CD4-positive, alpha-beta T cell treated with Interleukin-17A for 1 hour (primary cell): ENCODE measurements around the gene DDX17.
"Not testable (repeated sequence)": the region's sequence is repeated elsewhere in the genome, so short reads cannot be mapped to it uniquely, and the experiment has no call there.

Experiments
- DNase-seq: peaks from one replicate; pipeline ENCODE4 v3.0.0-alpha.2; 2020

Gene DDX17

DNA sequence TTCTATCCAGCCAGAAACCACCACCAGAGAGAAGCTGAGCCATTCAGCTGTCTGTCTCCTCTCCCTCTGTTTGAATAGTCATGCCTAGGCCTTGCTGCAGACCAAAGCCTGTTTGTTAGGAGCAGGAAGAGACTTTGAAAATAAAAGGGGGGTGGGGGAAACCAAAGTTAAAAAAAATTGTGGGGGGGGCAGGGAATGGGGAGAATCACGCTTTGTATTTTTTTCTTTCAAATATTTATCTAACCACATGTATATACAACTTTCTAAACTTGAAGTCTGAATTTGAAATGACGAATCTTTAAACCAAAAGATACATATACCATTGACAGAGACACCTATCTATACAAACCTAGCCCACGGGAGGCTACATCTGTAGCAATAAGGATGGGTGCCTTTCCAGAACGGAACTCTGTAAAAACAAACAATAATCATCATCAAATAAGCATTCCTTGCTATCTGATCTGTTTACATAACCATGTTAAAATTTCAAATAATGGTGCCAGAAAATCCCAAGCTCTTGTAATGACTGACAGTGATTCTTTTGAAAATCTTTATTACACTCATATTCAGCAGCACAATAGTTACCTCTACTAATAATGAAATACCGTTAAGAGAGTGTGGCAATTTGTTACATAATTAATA lies 14.3 kb downstream of the DDX17 start:
- no peak for DNase-seq

DNA sequence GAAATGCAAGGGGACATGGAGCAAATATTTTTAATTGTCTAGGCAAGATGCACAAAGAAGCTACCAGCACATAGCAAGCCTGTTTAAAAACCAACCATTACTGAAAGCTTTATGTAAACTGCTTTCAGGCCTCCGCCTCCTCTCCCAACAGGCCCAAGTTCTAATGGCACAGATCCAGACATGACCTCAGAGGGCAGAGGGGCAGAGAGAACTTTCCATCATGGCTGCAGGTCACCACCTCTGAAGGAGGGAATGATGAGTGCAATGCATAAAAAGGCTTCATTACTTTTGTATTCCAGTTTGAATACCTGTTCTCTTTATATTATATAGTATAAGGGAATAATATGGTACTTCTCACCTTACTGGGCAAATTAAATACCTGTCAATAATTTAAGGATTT lies 15.2 kb downstream of the DDX17 start:
- DNase-seq, result no peak

DNA sequence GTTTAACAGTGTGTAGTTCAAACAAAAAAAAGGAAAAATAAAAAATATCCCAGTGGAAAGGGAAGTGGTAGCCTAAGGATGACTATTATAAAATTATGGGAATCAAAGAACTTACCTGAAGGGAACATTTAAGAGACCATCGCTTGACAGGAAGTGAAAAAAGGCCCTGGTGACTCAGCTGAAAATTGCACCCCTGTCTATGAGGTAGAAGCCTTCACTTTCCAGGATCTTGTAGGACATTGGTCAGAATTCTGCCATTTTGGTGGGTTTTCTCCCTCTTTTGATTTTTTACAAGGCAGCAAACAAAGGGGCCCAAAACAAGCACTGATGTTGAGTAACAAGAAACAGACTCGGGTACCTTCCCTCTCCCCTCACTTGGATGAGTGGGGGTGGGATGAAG lies 15.6 kb downstream of the DDX17 start:
- DNase-seq, result no peak

DNA sequence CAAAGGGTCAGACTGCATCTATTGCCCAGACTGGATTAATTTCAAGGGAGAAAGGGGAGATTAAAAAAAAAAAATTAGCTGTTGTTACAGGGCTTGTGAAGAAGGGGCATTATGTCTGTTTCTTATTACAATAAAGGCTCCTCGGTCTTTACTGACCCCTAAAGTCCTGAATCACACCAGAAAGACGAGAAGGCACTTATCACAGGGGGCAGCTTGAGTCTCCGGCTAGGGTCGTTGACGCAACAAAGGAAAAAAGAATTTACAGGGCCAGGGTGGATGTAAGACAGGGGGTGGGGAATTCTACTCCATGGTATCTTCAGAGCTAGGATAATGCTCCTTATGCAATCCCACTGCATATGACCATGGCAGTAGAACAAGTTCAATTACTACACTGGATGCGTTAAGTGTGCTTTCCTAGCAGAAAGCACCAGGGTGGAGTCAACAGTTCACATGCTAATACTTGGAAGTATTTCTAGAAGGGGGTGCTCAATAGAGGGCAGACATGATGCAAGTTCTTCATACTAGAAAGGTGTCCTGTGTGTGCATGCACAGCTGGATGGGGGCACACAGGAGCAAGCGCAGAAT lies 16.5 kb downstream of the DDX17 start:
- no peak for DNase-seq

DNA sequence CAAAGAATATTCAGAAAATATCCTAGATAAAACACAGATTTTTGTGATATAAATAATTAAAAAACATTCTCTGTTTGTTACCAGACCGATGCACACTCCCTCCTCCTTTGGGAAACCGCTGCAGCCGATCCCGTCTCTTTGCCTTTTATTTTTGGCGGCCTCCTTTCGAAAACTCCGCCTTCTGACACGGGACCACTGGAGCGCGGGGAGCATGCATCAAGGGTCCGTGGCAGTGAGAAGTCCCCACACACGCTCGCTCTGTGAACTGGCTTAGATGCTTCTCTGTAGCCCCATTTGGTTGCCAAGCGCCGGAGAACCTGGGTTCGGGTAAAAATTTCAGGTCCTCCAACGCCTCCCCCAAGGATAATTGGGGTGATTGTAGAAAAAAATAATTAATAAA lies 17.0 kb downstream of the DDX17 start:
- DNase-seq, result no peak

DNA sequence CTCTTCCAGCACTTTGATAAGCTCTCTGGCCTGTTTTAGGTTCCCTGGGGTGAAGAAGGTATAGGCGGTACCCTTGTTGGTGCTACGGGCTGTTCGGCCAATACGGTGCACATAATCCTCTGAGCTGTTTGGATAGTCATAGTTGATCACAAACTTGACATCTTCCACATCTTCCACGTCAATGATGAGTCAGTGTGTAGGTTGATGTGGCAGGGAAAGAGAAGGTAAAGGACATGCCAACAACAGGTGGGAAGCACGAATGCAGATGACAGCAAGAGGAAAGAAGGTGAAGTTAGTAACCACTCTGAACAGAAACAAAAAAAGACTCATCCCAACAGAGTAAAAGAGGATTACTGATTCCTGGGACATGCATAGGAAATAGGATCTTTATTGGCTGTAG lies 18.2 kb downstream of the DDX17 start:
- DNase-seq, result no peak

DNA sequence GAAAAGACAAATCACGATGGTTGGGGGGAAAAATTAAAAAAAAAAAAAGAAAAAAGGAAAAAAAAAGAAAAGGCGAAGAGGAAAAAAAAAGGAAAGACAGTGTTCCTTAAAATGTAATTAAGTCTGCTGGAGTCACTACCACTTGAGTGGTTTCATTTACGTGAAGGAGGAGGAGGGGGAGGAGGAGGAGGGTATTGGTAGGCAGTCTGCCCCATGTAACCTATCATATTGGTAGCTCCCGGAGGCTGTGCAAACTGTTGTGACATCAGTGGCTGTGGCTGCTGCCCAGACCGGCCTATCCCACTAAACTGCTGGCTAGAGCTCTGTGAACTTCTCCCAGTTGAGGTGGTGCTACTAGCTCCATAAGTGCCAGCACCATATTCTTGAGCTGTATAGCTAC lies 20.3 kb downstream of the DDX17 start:
- no peak for DNase-seq

DNA sequence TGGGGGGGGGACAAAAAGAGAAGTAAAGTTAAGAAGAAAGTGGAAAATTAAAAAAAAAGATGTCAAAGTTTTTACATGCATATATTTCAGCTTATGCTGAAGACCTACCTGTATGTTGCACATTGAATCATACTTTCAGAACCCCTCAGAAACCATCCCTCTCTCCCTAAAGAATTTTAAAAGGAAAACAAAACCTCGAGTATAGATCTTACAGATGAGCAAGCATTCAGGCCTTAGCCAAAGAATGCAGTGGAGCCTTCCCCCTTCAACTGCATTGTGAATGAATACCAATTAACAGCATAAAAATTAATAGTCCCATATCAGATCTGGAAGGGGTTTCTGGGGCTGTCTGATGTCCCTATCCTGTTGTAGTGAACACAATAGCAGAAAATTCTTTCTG lies 21.9 kb downstream of the DDX17 start:
- no peak for DNase-seq

DNA sequence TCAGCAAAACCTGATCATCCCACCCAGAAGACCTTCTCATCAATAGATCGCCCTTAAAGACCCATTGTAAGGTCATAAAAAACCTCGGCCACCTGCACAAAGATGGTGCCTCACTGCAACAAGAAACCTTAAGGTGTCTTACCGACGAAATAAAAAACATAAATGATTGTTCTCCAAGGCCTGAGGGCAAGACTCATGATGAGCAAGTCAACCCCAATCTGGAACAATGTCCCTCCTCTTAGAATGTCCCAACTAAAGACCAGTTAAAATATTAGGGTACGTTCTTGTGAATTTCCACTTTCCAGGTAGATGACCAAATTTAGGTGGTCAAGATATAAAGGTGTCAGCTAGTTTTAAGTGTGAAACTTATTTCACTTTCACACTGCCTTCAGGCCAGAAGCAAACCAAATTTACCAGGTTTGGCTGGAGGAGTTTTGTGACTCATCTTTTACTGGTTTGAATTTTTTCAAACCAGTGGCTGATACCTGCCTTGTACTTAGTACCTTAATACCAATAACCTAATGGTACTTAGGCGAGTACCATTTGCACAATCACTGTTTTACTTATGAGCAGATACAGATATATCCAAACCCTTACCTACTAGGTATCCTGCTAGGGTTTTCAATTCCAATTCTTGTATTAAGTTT lies 23.3 kb downstream of the DDX17 start:
- DNase-seq, result no peak

DNA sequence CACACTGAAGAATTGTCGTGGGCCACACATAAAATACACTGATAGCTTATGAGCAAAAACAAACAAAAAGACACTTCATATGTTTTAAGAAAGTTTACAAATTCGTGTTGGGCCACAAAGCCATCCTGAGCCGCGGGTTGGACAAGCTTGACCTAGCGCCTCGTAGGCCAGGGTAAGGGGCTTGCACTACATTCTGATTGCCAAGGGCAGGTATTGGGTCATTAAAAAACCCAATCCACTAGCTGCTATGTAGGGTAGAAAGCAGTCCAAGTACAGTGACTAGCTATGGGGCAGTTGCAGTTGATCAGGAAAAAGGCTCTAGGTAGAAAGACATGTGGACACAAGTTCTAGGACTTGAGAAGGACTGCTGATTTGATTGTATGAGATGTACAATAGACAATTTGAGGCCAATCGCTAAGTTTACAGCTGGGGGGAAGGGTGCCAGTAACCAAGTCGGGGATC lies 24.2 kb downstream of the DDX17 start:
- no peak for DNase-seq

DNA sequence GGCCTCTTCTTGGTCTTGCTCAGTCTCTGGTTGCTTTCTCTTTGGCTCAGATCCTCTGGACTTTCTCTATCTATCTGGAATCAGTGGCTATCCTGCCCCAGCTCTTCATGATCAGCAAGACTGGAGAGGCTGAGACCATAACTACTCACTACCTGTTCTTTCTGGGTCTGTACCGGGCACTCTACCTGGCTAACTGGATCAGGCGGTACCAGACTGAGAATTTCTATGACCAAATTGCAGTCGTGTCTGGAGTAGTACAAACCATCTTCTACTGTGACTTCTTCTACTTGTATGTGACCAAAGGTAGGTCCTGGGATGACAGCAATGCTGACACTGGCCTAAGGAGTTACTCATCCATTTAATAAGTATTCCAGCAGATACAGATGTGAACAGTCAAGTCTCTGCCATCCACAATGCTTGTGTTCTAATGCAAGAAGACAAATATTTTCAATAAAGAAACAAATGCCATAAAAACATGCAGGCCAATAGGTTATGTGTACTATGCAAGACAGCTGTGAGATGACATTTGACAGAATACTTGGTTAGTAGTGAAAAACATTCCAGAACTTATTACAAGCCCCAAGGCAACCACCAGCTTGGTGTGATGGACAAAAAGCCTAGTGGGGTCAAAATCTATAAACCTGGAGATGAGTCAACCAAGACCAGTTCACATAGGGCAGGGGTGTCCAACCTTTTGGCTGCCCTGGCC lies 24.8 kb downstream of the DDX17 start:
- DNase-seq, result no peak

DNA sequence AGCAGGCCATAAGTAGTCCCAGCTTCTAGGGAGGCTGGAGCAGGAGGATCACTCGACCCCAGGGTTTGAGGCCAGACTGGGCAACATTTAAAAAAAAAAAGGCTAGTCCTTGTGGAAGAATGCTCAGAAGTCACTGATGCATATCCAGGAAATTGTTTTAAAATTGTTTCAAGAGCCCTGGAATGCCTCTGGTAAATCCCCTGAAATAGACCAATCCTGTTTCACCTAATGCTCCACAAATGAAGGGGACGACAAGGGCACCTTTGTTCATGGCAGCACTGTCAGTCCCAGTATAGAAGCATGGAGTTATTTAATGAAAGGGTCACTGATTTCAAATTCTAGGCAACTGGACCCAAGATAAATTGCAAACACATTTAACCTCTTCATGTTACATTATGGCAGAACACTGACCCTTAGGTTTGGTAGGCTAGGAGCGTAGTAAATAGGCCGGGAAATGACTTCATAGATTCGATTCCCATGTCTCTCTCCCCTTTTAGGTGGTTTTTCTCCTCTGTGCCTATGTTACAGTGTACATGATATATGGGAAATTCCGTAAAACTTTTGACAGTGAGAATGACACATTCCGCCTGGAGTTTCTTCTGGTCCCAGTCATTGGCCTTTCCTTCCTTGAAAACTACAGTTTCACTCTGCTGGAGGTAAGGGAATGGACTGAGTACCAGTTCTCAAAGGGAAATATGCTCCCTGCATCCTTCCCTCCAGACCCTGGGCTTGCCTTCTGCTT lies 26.8 kb downstream of the DDX17 start:
- no peak for DNase-seq

DNA sequence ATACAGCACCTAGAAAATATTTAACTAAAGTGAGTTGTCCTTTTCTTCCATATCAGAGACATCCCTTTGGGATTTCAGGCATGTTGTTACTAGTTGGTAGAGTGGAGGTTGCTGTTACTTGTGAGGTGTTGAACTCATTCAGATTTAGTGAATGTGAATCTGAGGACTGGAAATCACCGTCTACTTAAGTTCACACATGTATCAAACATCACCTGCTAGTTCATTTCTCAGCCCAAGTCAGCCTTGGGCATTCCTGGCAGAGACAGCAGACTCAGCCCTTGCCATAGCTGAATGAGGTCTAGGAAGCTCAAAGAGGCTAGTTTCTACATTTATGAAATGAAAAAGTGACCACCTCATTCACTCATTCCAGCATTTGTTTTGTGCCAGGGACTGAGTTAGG lies 28.5 kb downstream of the DDX17 start:
- DNase-seq, result no peak

DNA sequence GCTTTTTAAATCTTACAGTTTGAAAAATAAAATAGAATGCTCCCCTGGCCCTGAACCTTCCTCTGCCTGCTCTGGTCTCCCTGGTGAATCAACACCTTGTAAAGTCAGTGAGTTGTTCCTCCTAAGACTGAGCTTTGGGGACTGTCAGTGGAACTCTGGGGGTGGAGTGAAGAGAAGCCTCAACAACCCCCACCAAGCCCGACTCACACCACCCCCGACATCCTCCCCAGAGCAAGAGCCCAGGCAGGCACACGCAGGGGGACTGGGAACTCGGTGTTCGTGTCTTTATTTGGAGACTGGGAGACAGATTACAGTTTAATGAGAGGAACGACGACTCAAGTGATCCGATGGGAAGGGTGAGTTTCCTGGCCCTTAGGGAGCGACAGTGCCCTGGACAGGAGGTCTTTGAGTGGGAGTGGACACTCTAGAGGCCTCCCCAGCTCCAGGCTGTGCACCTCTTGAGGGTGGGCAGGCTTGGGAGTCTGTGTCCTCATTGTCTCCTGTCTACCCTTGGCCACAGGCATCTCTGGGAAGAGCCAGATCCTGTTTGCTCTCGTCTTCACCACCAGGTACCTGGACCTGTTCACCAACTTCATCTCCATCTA lies 32.0 kb downstream of the DDX17 start:
- no peak for DNase-seq

DNA sequence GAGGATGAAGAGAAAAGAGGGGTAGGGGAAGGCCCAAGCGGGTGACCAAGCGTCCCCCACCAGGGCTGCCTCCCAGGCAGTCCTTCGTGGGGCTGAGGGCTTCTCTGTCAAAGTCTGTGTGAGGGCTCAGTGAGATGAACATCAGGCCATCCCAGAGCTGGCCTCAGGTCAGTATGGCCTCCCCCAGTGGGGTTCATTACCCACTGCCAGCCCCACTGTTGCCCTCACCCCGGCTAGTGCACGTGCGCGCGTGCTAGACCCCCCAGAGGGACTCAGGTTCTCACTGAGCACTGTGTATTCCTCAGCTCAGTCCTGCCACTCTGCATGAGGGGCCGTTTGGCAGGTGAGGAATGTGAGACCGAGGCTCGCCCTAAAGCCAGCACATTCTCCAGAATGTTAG lies 34.9 kb downstream of the DDX17 start:
- DNase-seq, result no peak

DNA sequence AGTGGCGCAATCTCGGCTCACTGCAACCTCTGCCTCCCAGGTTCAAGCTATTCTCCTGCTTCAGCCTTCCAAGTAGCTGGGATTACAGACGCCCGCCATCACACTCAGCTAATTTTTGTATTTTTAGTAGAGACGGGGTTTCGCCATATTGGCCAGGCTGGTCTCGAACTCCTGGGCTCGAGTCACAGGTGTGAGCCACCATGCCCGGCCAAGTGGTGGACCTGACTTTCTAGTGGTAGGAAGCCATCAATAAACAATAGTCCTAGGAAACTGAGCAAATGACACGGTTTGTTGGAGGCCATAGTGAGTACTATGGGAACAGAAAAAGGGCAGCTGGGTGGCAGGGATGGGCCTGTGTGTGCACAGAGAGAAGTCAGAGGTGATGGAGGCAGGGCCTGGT lies 35.9 kb downstream of the DDX17 start:
- DNase-seq, result not testable (repeated sequence)

DNA sequence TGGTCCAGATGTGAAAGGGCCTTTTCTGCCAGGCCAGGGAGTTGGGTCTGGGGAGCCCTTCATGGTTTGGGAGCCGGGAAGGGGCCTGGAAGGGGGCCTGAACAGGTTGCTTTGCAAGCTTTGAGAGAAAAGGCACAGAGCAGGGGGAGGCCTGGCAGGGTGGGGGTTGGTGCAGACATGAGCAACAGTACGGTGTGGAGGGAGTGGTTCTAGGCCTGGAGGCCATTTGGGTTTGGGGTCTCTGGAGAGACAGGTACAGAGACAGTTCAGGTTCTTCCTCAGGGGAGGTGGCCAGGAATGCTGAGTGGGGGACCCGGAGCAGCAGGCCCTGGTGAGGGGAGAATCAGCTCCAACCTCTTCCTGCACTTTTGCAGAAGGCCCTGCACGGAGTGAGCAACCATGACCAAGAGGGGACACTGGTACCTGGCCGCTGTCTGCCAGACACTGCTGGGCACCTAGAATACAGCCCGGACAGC lies 36.8 kb downstream of the DDX17 start:
- DNase-seq, result no peak

DNA sequence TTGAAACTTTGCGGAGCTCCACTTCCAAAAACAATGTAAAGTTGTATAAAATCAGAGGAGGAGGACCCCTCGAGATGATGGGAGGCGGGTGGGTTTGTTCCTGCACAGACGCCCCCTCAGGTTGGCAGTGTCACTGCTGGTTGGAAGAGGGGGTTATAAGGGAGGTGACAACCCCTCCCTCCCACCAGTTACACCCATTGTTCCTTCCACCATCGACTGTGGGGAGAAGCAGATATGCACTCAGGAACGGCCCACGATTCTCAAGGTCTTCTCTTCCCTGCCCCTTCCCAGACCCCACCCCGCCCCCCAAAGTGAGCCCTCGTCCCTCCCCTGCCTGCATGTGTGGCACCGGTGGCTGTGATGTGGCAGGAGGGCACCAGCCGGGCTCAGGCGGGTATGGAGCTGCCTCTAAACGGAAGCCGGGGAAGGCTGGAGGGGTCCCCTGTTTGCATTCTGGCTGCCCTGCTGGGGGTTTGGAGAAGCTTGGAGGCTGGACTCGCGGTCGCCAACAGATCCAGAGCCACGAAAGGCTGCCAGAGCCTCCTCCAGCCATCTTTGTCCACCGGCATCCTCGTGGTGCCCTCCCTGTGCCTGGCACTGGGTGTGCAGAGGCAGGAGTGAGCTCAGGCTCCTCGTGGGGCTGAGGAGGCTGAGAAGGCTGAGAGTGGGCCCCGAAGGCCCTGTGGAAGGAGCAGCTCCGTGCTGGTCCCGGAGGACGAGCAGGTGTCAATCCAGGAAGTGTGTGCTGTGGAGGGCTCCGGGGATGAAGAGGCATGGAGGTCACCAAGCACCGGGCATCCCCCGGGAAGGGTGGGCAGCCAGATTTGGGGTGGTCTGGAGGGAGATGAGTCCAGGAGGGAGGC lies 37.4 kb downstream of the DDX17 start:
- DNase-seq, result no peak

DNA sequence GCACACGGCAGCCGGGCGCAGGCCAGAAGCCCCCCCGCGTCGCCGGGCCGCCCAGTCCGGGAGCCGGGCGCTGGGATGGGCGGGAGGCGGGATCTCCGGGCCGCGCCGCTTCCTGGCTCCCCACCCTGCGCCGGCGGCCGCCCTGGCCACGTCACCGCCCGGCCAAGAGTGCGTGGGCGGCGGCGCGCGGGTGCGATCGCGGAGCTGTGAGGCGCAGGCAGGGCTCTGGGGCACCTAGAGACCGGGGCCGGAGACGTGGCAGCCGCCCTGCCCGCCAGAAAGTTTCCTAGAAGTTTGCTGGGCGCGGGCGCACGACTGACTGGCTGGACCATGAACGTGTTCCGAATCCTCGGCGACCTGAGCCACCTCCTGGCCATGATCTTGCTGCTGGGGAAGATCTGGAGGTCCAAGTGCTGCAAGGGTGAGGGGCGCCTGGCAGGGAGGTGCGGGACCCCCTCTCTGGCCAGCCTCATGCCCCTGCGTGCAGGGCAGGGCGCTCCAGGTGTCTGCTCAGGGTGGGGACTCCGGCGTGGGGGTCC lies 38.1 kb downstream of the DDX17 start, which contains the start of gene KDELR3:
TSS of gene KDELR3 (plus strand) at position 193 of the 539 bp plus-strand sequence. CDS start at position 331, 138 bp downstream.
- no peak for DNase-seq

DNA sequence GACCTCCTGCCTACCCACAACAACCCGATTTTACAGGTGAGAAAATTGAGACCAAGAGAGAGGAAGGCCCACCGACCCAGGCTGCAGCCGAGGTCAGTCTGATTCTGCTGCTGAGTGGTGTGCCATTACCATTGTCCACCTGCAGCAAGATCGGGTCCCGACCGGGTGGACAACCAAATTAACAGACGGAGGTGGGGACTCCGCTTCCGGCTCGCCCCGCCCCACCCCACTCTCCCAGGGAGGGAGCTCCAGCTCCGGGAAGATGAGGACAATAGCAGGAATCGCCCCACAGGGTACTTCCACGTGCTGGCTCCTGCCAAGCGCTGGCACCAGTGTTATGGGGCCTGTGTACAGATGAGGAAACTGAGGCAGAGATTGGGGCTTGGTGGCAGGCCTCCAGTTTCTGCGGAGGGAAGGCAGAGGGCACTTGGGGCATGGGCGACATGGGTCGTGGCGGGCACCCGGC lies 38.6 kb downstream of the DDX17 start:
- DNase-seq, result no peak
